ENCODE measurements around the gene IL7R.

Gene IL7R

DNA sequence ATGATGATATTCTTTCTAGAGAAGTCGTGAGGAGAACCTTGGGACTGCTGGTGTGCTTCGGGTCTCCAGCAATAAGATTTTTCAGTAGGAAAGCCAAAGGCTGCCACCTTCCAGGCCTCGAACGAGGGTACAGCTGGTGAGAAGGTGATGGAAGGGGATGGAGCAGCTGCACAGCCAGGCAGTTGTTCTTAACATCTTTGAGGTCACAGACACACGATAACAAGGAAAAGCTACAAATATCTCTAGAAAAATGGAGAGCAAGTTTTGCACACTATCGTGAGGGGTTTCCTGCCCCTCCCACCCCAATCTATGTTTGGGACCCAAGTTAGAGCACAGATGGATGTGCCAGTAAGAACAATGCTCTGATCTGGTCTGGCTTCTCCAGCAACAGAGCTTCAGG is 6.8 kb upstream of the IL7R start:
- CTCF ChIA-PET = interaction anchor here (1.2 kb wide), 1 partner anchor 9 kb away, joined by 5 read pairs; no protein-coding TSS in a partner anchor
- no peak for DNase-seq (ENCODE audit: extremely low spot score)
- no peak for TF ChIP-seq CTCF (IDR thresholded peaks at IDR 0.05; ENCODE audit: control extremely low read depth, extremely low read depth, low read depth, missing control alignments)
- POLR2A ChIA-PET = no interaction called here

DNA sequence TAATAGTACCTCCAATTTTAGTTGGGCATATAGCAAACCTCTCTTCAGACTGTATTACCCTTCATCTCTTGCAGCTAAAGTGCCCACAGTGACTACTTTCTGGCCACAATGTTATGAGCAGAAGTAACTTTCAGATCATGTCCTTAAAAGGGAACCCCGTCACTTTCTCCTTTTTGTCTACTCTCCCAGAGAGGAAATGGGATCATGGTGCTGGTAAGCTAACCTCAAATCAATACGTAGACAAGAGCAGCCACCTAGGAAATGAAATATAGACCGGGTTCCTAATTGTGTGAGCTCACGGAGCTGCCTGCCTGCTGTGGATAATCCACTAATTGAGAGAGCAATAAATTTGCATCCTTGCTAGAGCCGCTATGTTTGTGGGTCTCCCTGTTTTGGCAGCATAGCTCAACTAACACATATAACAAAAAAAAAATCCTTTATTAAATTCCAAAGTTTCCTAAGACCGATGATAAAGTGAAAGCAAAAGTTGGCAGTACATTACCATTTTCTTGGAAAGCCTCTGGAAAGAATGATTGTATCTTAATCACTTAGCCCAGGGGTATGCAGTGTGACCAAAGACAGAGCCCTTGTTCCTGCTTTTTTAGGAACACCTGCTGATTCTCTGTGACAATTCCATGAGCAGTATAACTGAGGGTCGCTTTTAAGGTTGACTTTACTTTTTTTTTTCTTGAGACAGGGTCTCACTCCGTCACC is 5.6 kb upstream of the IL7R start:
- TF ChIP-seq CTCF (IDR thresholded peaks at IDR 0.05; ENCODE audit: control extremely low read depth, extremely low read depth, low read depth, missing control alignments) = no peak
- POLR2A ChIA-PET = no interaction called here
- CTCF ChIA-PET = interaction anchor here (1.4 to 2.5 kb wide), 6 partner anchors 18 to 76 kb away, joined by 3 to 6 read pairs (median 4); no protein-coding TSS in a partner anchor
- no peak for DNase-seq (ENCODE audit: extremely low spot score)

DNA sequence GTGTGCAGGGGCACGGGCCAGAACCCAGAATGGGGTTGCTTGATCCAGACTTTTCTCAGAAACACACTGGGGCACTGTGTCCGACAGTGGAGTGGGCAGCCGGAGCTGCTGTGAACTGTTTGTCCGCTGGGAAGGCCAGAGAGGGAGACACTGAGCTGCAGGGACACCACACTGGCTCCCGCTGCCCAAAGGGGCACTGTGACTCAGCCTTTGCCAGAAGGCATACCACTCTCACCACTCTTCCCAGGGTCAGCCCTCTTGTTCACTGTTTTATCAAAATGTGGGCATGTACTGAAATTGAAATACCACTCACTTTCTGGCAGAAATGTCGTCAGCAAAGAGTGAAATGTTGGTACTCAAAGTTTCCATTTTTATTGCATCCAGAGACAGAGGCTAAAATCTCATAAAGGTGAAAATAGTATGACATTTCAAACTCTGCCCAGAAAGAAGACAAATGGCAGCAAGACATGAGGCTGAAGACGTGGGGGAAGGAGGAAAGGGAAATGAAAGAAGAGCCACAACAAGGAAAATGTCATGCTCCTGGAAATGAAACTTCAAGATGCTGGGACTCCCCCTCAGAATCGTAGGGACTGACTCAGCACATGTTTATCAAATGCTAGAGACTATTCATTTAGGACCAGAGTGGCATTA is 4.5 kb upstream of the IL7R start:
- ChIA-PET POLR2A (no interaction called here), CTCF (interaction anchor here (0.8 to 2.5 kb wide), 10 partner anchors 13 to 75 kb away, joined by 3 to 6 read pairs (median 3); no protein-coding TSS in a partner anchor)
- TF ChIP-seq CTCF (IDR thresholded peaks at IDR 0.05; ENCODE audit: control extremely low read depth, extremely low read depth, low read depth, missing control alignments) = no peak
- peak; percentile 32 for DNase-seq (ENCODE audit: extremely low spot score)

DNA sequence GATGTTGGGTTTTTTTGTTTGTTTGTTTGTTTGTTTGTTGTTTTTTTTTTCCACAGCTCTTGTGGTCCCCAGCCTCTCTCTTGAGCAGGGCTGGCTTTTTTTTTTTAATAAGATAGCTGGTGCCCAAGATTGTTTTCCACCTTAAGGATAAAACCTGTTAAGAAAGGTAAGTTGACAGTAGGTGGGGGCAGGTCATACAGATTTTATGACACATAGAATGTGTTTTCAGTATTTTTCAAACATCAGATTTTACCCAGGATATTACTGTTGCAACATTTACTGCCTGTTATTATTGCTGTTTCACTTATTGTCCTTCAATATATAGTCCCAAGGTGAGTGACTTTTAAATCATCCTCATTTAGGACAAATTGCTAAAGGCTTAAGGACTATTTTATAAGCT is 3.9 kb upstream of the IL7R start:
- POLR2A ChIA-PET = no interaction called here
- TF ChIP-seq CTCF (IDR thresholded peaks at IDR 0.05; ENCODE audit: control extremely low read depth, extremely low read depth, low read depth, missing control alignments) = no peak
- DNase-seq (ENCODE audit: extremely low spot score) = no peak
- CTCF ChIA-PET = interaction anchor here (0.8 to 2.5 kb wide), 6 partner anchors 13 to 75 kb away, joined by 3 to 6 read pairs (median 4); no protein-coding TSS in a partner anchor

DNA sequence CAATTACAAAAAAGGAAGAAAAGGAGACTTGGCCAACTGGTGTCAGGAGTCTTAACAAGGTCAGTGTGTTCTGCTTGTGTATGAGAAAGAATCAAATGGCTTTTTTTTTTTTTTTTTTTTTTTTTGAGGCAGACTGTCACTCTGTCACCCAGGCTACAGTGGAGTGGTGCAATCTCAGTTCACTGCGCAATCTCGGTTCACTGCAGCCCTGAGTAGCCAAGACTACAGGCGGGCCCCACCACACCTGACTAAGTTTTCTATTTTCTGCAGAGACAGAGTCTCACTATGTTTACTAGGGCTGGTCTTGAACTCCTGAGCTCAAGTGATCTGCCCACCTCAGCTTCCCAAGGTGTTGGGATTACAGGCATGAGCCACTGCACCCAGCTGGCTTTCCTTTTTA is 3.1 kb upstream of the IL7R start:
- ChIA-PET CTCF (interaction anchor here (0.7 to 1.4 kb wide), 4 partner anchors 9 to 76 kb away, joined by 3 read pairs; no protein-coding TSS in a partner anchor), POLR2A (no interaction called here)
- no peak for TF ChIP-seq CTCF (IDR thresholded peaks at IDR 0.05; ENCODE audit: control extremely low read depth, extremely low read depth, low read depth, missing control alignments)
- DNase-seq (ENCODE audit: extremely low spot score) = no peak

DNA sequence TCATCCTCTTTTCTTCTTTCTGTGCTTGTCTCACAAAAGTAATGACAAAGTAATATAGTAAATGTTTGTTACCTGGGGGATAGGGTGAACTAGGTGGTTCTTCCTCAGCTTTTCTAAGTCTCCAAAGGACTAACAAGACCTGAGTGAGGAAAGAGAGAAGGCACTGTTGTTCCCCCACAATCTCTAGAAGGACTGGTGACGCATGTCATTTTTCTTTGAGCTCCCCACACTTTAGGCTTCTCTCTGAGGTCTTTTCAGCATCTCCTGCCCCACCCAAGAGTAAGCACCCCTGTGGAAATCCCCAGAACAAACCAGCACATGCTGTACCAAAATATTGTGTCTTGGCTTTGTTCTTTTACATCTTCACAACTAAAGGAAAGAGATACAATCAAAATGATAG is 2.4 kb upstream of the IL7R start:
- POLR2A ChIA-PET = no interaction called here
- no peak for TF ChIP-seq CTCF (IDR thresholded peaks at IDR 0.05; ENCODE audit: control extremely low read depth, extremely low read depth, low read depth, missing control alignments)
- no peak for DNase-seq (ENCODE audit: extremely low spot score)

More for the DNA sequence above, 2.4 kb upstream of the IL7R start:
- CTCF ChIA-PET = interaction anchor here (0.7 to 1.4 kb wide), 6 partner anchors 8 to 76 kb away, joined by 3 read pairs; no protein-coding TSS in a partner anchor
